Keratinocyte (primary cell): ENCODE measurements around the gene ARHGAP32.

ENCODE experiments used
- CTCF ChIP-seq, 3 experiments: IDR thresholded peaks in 1 of 3; conservative IDR thresholded peaks in 1 of 3; optimal IDR thresholded peaks in 1 of 3; 2 replicates in 2 of 3; 3 replicates in 1 of 3; pipeline versions ENCODE3 to v1.5.1; 2011; ENCODE audit warnings: low read length in 3 of 3, mild to moderate bottlenecking in 3 of 3, moderate library complexity in 2 of 3, control low read depth in 1 of 3, inconsistent platforms in 1 of 3; ENCODE audit not compliant: insufficient read depth in 2 of 3; ENCODE audit errors: extremely low read depth in 1 of 3
- EZH2 ChIP-seq: IDR thresholded peaks from one replicate; pipeline ENCODE4 v1.6.1; 2012; ENCODE audit warnings: inconsistent platforms, mild to moderate bottlenecking, low read length, moderate library complexity

DNA sequence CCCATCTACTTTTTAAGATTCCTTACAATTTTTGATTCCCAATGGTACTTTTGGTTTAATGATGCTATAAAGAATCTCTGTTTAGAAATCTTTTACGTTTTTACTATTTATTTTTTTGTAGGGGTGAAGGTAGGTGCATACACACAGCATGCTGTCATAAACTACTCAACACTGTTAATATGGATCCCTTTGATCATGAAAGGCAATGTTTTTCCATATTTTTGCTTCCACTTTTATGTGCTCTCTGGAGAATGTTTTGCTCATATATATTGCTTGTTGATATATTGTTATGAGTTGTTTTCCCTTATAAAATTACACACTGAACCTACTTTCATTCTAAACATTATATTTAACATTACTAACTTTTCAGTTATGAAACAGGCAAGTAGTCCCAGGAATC, 125.9 kb downstream of the ARHGAP32 start:
- TF ChIP-seq CTCF (optimal IDR thresholded peaks at IDR 0.05 in 1 of 3, IDR thresholded peaks at IDR 0.05 in 1 of 3, conservative IDR thresholded peaks at IDR 0.05 in 1 of 3; ENCODE audit: extremely low read depth in 1 of 3, insufficient read depth in 2 of 3, low read length in 3 of 3) (no peak), EZH2 (no peak)
